ENCODE data around the gene HOXB8.

GRCh38 chr17:48642059-48642842 lies 27.2 kb upstream of the HOXB8 start:
- TF ChIP-seq CTCF (IDR thresholded peaks at IDR 0.05; ENCODE audit: poor library complexity, severe bottlenecking) (no peak), POLR2AphosphoS5 (IDR thresholded peaks at IDR 0.05) (no peak)

Data from neural cell (in vitro differentiated cells).